ENCODE results near the gene PIK3R1.

The PIK3R1 gene

DNA sequence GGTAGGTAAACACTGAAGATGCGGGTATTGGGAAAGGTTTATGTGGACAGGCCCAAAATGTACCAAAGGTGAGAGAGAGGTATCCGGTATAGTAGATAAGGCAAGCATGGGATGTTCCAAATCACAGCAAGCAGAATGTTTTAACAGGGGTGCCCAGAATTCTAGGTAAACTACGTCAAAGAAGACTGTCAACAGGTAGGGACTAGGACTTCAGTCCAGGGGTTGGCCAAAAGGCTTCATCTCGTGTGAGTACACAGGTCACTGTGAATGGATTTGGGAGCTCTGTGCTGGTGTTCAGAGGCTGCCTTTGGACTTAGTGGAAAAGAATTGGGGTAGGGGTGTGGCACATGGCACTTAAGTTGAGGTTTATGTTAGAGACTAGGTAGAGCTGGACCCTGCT is 66.4 kb downstream of the PIK3R1 start:
- TF ChIP-seq CTCF (conservative IDR thresholded peaks at IDR 0.05) (no peak), ZFX (IDR thresholded peaks at IDR 0.05) (no peak)
- no peak overlapping the region for H3K27ac ChIP-seq

DNA sequence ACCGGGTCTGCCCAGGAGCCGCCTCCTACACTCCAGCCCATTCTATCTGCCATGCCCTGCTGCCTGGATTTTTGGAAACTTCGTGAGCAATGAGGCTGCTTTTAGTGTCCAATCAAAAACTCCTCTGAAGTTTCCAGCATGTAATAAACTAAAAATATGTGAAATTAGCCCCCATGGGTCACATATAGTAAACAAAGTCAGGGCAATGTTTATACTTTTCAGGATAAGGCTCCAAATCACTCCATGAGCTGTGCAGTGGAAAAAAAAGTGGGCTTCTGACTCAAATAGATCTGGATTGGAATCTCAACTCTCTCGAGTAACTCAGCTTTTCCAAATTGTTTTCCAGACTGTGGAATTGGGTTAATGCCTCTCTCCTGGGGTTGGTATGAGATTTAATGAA is 68.2 kb downstream of the PIK3R1 start:
- no peak overlapping the region for H3K27ac ChIP-seq
- TF ChIP-seq CTCF (conservative IDR thresholded peaks at IDR 0.05) (no peak), ZFX (IDR thresholded peaks at IDR 0.05) (no peak)

DNA sequence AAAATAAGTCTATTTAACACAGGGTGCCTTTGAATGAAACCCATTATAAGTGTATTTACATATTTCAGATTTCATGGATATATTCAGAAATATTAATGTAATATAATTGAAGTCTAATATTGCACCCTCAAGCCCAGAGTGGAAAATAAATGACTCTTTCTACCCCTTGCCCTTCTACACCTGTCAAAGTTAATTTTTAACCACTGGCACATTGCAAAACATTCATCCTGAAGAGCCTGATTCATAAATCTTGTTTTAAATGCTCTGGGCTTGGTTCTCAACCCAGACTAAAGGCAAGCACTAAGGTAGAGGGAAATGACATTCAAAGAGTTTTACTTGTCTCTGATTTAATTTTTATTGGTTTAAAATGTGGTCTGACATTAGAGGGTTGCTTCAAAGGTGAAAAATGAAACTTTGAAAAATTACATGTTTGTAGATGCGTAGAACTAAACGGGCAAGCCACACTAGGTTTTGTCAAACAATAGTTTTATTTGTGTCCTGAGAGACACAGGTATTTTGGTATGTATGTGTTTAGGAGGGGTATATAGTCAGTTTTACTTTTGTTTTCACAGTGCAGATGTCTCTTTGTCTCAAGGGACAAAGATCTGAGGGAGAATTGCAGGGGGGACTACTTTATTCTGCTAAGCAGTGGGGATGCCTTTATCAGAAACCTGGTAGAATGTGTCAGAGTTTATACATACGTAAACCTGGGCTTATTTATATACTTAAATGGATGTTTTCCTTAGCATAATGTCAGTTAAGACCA is 69.7 kb downstream of the PIK3R1 start:
- TF ChIP-seq ZFX (IDR thresholded peaks at IDR 0.05) (no peak), CTCF (conservative IDR thresholded peaks at IDR 0.05) (no peak)
- H3K27ac ChIP-seq: no peak overlapping the region

DNA sequence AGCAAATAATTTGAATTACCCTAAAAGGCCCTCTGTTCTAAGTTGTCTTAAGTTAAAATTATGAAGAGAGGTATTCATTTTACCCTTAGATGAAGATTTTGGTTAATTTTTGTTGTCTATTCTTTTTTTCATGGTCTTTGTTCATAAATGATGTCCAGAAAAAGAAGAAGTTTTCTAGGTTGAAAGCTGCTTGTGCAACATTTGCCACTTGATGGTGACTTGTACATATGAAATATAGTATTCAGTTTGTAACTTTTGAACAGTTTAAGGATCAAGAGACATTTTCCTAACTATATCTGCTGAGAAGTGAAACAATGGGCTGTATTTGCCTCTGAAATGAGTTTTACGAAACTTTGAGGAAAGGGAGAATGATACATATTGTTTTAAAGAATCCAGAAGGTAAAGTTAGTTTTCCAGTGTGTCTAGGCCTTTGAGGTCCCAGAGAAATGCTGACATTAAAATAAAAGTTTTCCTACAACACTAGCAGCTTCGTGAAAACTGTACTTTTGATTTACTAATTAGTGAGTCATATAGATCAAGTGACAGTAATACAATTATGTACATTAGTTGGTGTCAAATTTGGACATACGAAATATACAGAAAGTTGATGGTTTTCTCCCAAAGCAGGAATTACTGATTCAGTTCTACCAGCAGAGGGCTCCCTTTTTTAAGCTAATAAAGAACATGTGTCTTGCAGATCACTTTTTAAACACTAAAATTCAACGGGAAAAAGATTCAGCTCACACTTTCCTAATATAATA is 70.5 kb downstream of the PIK3R1 start:
- no peak overlapping the region for H3K27ac ChIP-seq
- TF ChIP-seq ZFX (IDR thresholded peaks at IDR 0.05) (no peak), CTCF (conservative IDR thresholded peaks at IDR 0.05) (peak; percentile 88)

DNA sequence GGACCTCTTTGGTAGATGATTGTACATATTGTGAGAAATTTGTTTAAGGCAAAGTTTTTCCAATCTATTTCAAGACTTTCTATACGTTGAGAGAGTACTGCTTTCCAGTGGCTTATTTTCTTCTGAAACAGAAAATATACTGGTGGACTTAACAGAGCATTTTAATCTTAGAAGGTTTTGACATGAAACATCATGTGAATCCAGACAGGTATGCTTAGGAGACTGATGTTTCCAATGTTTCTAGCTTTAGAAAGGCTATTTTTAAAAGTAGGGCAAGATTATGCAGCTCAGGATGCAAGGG is 71.0 kb downstream of the PIK3R1 start:
- H3K27ac ChIP-seq: no peak overlapping the region
- TF ChIP-seq CTCF (conservative IDR thresholded peaks at IDR 0.05): peak; percentile 69
- TF ChIP-seq ZFX (IDR thresholded peaks at IDR 0.05): no peak

- peak overlapping the region; percentile 97 for H3K27ac ChIP-seq
- TF ChIP-seq CTCF (conservative IDR thresholded peaks at IDR 0.05) (no peak), ZFX (IDR thresholded peaks at IDR 0.05) (no peak)
Observed at GRCh38 chr5:68287631-68287975, 72.0 kb downstream of the PIK3R1 start.

DNA sequence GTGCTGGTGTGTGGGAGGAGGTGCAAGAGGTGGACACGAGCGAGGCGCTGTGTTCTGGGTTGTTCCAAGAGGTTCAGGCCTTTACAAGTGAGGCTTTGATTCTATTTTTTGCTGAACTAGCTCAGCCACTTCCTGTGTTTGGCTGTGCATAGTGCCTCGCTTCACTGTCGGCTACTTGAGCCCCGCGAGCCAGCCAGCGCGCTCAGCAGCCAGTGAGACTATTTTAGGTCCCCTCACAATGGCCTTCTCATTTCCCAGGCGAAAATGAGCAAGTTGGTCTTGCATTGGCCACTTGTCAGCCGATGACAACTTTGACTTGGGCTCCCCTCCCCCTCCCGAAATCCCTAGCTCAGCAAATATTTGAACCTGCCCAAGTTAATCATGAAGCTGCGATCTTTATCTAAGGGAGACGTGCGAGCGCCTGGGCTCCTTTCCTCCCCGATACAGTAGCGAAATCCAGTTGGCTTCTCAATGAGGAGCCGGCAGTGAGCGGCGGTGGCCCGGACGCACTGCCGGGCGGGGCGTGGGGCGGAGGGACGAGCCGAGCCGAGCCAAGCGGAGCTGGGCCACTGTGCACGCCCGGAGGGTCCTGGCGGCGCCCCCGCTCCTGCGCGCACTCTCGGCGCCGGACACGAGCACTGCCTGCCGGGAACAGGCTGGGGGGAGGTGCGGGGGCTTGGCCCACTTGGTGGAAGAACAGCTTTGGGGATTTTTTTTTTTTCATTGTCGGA is 72.6 kb downstream of the PIK3R1 start:
- TF ChIP-seq CTCF (conservative IDR thresholded peaks at IDR 0.05) (no peak), ZFX (IDR thresholded peaks at IDR 0.05) (no peak)
- H3K27ac ChIP-seq: peak overlapping the region; percentile 97
